Measurements from ENCODE around the gene TESK2. TPM values are rescaled to one million over a fixed set of nuclear protein-coding genes. Genes with fewer than 3 reads are reported as not detected.

Gene TESK2
- total and polyA plus RNA-seq, 2 of the 13 experiments (the other 11 are each of a cell fraction or from before 2014, with no cell fraction given), result 5.5 to 9.6 TPM

- in situ Hi-C loops (cut with HindIII; ENCODE audit: extremely low pct_ligation_motif_present, low pct_unique_long_range_greater_than_20kb), result loop anchor here (5.0 to 25.0 kb wide), 2 partner anchors 137 to 232 kb away; partner anchors contain the start of genes NASP and TESK2
- H3K4me2 ChIP-seq (ENCODE audit: low read depth, low read length), result peak overlapping the region; percentile 42
Observed at GRCh38 chr1:45355683-45356082, 135.3 kb downstream of the TESK2 start.

DNA sequence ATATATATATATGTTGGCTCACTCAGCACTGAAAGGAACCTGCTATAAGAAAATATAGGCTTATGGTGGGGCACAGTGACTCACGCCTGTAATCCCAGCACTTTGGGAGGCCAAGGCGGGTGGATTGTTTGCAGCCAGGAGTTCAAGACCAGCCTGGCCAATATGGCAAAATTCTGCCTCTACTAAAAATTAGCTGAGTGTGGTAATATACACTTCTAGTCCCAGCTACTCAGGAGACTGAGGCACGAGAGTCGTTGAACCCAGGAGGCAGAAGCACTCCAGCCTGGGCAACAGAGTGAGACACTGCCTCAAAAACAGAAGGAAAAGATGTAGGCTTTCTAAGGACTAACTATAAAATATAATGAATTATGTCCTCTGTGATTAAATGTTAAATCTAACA lies 136.1 kb downstream of the TESK2 start:
- Histone ChIP-seq H3K4me3 (replicated peaks in 1 of 3; ENCODE audit: insufficient read depth in 1 of 3, low read depth in 2 of 3, low read length in 3 of 3) (no peak overlapping the region), H3K4me1 (ENCODE audit: insufficient read depth, low read length) (peaks cover 33% of the 10 kb centered on the region), H3K9me3 (ENCODE audit: low read length) (no peaks in the 10 kb centered on the region), H4K20me1 (ENCODE audit: insufficient read depth, low read length) (no peaks in the 10 kb centered on the region), H3K4me2 (ENCODE audit: low read depth, low read length) (no peak overlapping the region), H3K79me2 (ENCODE audit: insufficient read depth, low read length) (no peaks in the 10 kb centered on the region), H3K27ac (ENCODE audit: extremely low read length, insufficient read depth, low read length) (peak overlapping the region; percentile 53), H3K36me3 (replicated peaks in 1 of 2; ENCODE audit: control insufficient read depth in 1 of 2, insufficient read depth in 2 of 2, low read length in 2 of 2) (no peaks in the 10 kb centered on the region), H2AFZ (ENCODE audit: low read length) (no peak overlapping the region), H3K9ac (ENCODE audit: insufficient read depth, low read depth, low read length) (no peak overlapping the region), H3K27me3 (ENCODE audit: control insufficient read depth in 1 of 2, insufficient read depth in 2 of 2, low read length in 2 of 2) (no peaks in the 10 kb centered on the region)
- intact Hi-C loops (cut with micrococcal nuclease; ENCODE audit: unreplicated experiment) (loop anchor here (5.0 kb wide), 1 partner anchor 217 kb away; no protein-coding TSS in a partner anchor), in situ Hi-C loops (cut with HindIII; ENCODE audit: extremely low pct_ligation_motif_present, low pct_unique_long_range_greater_than_20kb) (loop anchor here (5.0 to 25.0 kb wide), 2 partner anchors 137 to 232 kb away; partner anchors contain the start of genes NASP and TESK2)
- POLR2A ChIA-PET, result interaction anchor here (2.4 to 3.1 kb wide), 2 partner anchors 14 to 136 kb away, joined by 5 to 23 read pairs; partner anchors contain the start of genes MUTYH, TESK2 and TOE1
- CTCF ChIA-PET (ENCODE audit: low intra/inter-chr PET ratio, low total read pairs), result no interaction called here
- DNase-seq (ENCODE audit: low spot score) (no peak), ATAC-seq (no peak), FAIRE-seq (no peak)
- TF ChIP-seq, protein P1, sequence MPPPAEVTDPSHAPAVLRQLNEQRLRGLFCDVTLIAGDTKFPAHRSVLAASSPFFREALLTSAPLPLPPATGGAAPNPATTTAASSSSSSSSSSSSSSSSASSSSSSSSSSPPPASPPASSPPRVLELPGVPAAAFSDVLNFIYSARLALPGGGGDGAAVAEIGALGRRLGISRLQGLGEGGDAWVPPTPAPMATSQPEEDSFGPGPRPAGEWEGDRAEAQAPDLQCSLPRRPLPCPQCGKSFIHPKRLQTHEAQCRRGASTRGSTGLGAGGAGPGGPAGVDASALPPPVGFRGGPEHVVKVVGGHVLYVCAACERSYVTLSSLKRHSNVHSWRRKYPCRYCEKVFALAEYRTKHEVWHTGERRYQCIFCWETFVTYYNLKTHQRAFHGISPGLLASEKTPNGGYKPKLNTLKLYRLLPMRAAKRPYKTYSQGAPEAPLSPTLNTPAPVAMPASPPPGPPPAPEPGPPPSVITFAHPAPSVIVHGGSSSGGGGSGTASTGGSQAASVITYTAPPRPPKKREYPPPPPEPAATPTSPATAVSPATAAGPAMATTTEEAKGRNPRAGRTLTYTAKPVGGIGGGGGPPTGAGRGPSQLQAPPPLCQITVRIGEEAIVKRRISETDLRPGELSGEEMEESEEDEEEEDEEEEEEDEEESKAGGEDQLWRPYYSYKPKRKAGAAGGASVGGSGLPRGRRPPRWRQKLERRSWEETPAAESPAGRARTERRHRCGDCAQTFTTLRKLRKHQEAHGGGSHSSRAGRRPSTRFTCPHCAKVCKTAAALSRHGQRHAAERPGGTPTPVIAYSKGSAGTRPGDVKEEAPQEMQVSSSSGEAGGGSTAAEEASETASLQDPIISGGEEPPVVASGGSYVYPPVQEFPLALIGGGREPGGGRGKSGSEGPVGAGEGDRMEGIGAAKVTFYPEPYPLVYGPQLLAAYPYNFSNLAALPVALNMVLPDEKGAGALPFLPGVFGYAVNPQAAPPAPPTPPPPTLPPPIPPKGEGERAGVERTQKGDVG (CRISPR knock-in tag; IDR thresholded peaks at IDR 0.05; ENCODE audit: borderline replicate concordance), result no peak
- TF ChIP-seq HOXA3 (CRISPR knock-in tag; IDR thresholded peaks at IDR 0.05) (no peak), MAFK (conservative IDR thresholded peaks at IDR 0.05 in 1 of 2, IDR thresholded peaks at IDR 0.05 in 1 of 2; ENCODE audit: low read length in 2 of 2) (peak in 1 of 2 experiments; percentile 53; a peak in 2 of 4 replicates), BATF2 (CRISPR knock-in tag; IDR thresholded peaks at IDR 0.05) (no peak), MYNN (CRISPR knock-in tag; IDR thresholded peaks at IDR 0.05; ENCODE audit: low read depth) (no peak)
- 94% methylated on average over 4 of the region's 4 CpGs for whole genome bisulfite sequencing (ENCODE audit: low lambda C conversion rate)
- BruUV-seq (replicated peaks), result no TSS peak

More at GRCh38 chr1:45355683-45356082, 135.3 kb downstream of the TESK2 start:
- Histone ChIP-seq H2AFZ (ENCODE audit: low read length) (no peak overlapping the region), H3K27me3 (ENCODE audit: control insufficient read depth in 1 of 2, insufficient read depth in 2 of 2, low read length in 2 of 2) (no peaks in the 10 kb centered on the region), H3K4me3 (replicated peaks in 1 of 3; ENCODE audit: insufficient read depth in 1 of 3, low read depth in 2 of 3, low read length in 3 of 3) (no peak overlapping the region; a peak in 1 of 6 replicates), H4K20me1 (ENCODE audit: insufficient read depth, low read length) (no peaks in the 10 kb centered on the region), H3K4me1 (ENCODE audit: insufficient read depth, low read length) (peaks cover 41% of the 10 kb centered on the region), H3K27ac (ENCODE audit: extremely low read length, insufficient read depth, low read length) (peak overlapping the region; percentile 53), H3K36me3 (replicated peaks in 1 of 2; ENCODE audit: control insufficient read depth in 1 of 2, insufficient read depth in 2 of 2, low read length in 2 of 2) (no peaks in the 10 kb centered on the region), H3K9me3 (ENCODE audit: low read length) (no peaks in the 10 kb centered on the region), H3K79me2 (ENCODE audit: insufficient read depth, low read length) (no peaks in the 10 kb centered on the region), H3K9ac (ENCODE audit: insufficient read depth, low read depth, low read length) (no peak overlapping the region; the same call in 1 of the 2 replicates)
- intact Hi-C loops (cut with micrococcal nuclease; ENCODE audit: unreplicated experiment), result loop anchor here (5.0 kb wide), 1 partner anchor 217 kb away; no protein-coding TSS in a partner anchor
- WGBS (ENCODE audit: low lambda C conversion rate), result 50% methylated on average over 2 of the region's 2 CpGs
- POLR2A ChIA-PET, result interaction anchor here (1.1 to 3.1 kb wide), 6 partner anchors 10 to 166 kb away, joined by 3 to 23 read pairs (median 5); partner anchors contain the start of genes CCDC163, MMACHC, MUTYH and PRDX1
- CTCF ChIA-PET (ENCODE audit: low intra/inter-chr PET ratio, low total read pairs), result no interaction called here
- TF ChIP-seq ARID3A (IDR thresholded peaks at IDR 0.05; ENCODE audit: low read depth, low read length) (0 out of 2 replicates have a peak, but pooled peaks have one; percentile 30), ISX (CRISPR knock-in tag; conservative IDR thresholded peaks at IDR 0.05) (no peak), YEATS2 (CRISPR knock-in tag; IDR thresholded peaks at IDR 0.05; ENCODE audit: borderline replicate concordance) (0 out of 2 replicates have a peak, but pooled peaks have one; percentile 5)
- DNase-seq (ENCODE audit: low spot score) (peak; percentile 41), ATAC-seq (no peak; the same call in 2 of the 3 replicates), FAIRE-seq (no peak)
- no TSS peak for BruUV-seq (replicated peaks)
